Muscle layer of duodenum (tissue), 2 donors: ENCODE measurements around the gene NPAS3.

Experiments
- H3K27ac ChIP-seq: one replicate; pipeline ENCODE4 v1.7.0; 2013; ENCODE audit warnings: mild to moderate bottlenecking, low read length
- H3K27me3 ChIP-seq: one replicate; pipeline ENCODE4 v1.7.0; 2013; ENCODE audit warnings: low read depth, mild to moderate bottlenecking, control low read depth, low read length
- H3K36me3 ChIP-seq, 2 donors: one replicate each; pipeline ENCODE4 v1.7.0; 2013; ENCODE audit warnings: low read length in 2 of 2, control low read depth in 1 of 2, mild to moderate bottlenecking in 1 of 2; ENCODE audit not compliant: insufficient read depth in 2 of 2, control insufficient read depth in 1 of 2
- H3K4me1 ChIP-seq, 2 donors: one replicate each; pipeline ENCODE4 v1.7.0; 2013; ENCODE audit warnings: low read length in 2 of 2, mild to moderate bottlenecking in 2 of 2, control low read depth in 1 of 2, moderate library complexity in 1 of 2; ENCODE audit not compliant: insufficient read depth in 2 of 2, control insufficient read depth in 1 of 2
- H3K4me3 ChIP-seq, 2 donors: one replicate each; pipeline ENCODE4 v1.7.0; 2013; ENCODE audit warnings: low read length in 2 of 2, low read depth in 1 of 2, mild to moderate bottlenecking in 1 of 2
- H3K9me3 ChIP-seq, 2 donors: one replicate each; pipeline ENCODE4 v1.7.0; 2013; ENCODE audit warnings: low read length in 2 of 2, control low read depth in 1 of 2, mild to moderate bottlenecking in 1 of 2; ENCODE audit not compliant: control insufficient read depth in 1 of 2
- donor health status: healthy.

The NPAS3 gene

DNA sequence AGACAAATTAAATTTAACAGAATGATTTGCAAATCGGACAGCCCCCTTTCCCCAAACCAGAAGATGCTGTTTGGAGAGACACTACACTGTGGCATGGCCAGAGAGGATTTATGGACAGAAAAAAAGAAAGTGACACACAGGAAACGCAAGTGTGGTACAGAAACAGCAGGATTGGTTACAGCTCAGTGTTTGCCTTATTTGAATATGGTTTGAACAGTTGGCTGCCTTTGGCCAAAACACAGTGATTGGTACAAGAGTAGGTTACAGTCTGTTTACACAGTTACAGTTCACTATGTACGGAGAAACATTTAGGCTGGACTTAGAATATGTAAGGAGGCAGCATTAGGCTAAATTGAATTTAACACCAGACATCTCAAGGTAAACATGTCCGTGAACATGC, 335.3 kb downstream of the NPAS3 start:
- no peaks in the 10 kb centered on the region for H3K27me3 ChIP-seq
- no peaks in the 10 kb centered on the region for H3K36me3 ChIP-seq
- H3K27ac ChIP-seq = no peak overlapping the region
- H3K9me3 ChIP-seq = no peaks in the 10 kb centered on the region
- H3K4me1 ChIP-seq = no peaks in the 10 kb centered on the region
- H3K4me3 ChIP-seq = no peak overlapping the region

GRCh38 chr14:33275879-33276278, 337.2 kb downstream of the NPAS3 start:
- Histone ChIP-seq H3K27ac (no peak overlapping the region), H3K36me3 (no peaks in the 10 kb centered on the region), H3K9me3 (no peaks in the 10 kb centered on the region), H3K4me3 (no peak overlapping the region), H3K27me3 (no peaks in the 10 kb centered on the region), H3K4me1 (no peaks in the 10 kb centered on the region)

GRCh38 chr14:33279865-33280264, 341.2 kb downstream of the NPAS3 start:
- H3K4me1 ChIP-seq = no peaks in the 10 kb centered on the region
- H3K27me3 ChIP-seq = no peaks in the 10 kb centered on the region
- no peaks in the 10 kb centered on the region for H3K36me3 ChIP-seq
- no peaks in the 10 kb centered on the region for H3K9me3 ChIP-seq
- H3K27ac ChIP-seq = no peak overlapping the region
- no peak overlapping the region for H3K4me3 ChIP-seq

DNA sequence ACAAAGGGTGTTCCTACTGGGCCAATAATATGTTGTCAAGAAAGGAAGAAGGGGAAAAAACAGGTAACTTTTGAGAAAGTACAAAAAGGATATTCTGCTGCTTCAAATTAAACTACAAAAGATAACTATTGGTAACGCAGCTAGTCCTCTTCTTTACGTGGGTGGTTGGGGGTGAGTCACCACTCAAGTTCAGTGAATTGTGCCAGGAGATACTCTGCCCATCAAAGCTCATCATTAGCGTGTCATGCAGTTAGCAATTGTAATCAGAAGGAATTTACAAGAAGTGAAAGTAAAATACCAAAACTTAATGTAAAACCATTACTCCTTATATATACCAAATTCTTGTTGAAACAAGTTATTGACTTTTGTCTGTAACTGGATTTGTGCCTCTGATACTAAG, 342.0 kb downstream of the NPAS3 start:
- H3K4me1 ChIP-seq = no peaks in the 10 kb centered on the region
- no peaks in the 10 kb centered on the region for H3K27me3 ChIP-seq
- H3K4me3 ChIP-seq = no peak overlapping the region
- H3K9me3 ChIP-seq = no peaks in the 10 kb centered on the region
- H3K27ac ChIP-seq = no peak overlapping the region
- no peaks in the 10 kb centered on the region for H3K36me3 ChIP-seq

- H3K4me3 ChIP-seq = no peak overlapping the region
- H3K27ac ChIP-seq = no peak overlapping the region
- H3K4me1 ChIP-seq = no peaks in the 10 kb centered on the region
- H3K9me3 ChIP-seq = no peaks in the 10 kb centered on the region
- no peaks in the 10 kb centered on the region for H3K36me3 ChIP-seq
- no peaks in the 10 kb centered on the region for H3K27me3 ChIP-seq
Measured at GRCh38 chr14:33282331-33283230, 343.9 kb downstream of the NPAS3 start.

DNA sequence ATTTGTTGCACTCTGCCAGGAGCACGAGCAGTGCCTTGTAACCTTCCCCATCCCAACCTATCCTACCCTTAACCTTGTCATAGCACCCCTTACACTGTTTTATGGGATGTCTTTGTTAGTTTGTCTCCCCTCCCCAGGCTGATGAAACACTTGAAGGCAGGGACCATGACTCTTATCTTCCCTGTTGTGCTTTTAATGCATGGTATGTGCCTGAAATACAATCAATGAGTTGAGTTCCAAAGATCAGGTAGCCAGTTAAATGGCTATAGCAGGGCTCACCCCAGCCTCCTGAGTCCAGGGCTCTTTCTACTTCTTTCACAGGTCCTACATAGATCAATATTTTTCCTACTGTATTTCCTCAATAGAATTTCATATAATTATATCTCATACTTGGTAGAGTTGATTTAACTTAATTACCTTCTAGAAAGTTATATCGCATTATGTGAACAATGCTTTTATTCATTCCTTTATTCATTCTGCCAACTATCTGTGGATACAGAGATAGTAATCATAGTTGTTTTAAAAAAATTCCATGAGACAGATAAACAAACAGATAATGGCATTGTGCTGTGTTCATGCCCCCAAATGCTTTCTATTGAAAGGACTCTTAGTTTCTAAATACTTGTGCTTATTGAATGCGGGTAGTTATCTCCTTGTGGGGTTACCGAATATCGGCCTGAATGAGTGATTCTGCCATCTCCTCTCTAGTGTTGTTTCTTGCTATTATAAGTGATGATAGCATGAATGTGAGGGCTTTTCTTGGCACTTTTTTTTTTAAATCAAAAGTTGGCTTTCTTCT, 347.4 kb downstream of the NPAS3 start:
- no peak overlapping the region for H3K4me3 ChIP-seq
- no peaks in the 10 kb centered on the region for H3K4me1 ChIP-seq
- no peak overlapping the region for H3K27ac ChIP-seq
- H3K27me3 ChIP-seq = no peaks in the 10 kb centered on the region
- no peaks in the 10 kb centered on the region for H3K36me3 ChIP-seq
- no peaks in the 10 kb centered on the region for H3K9me3 ChIP-seq

GRCh38 chr14:33287189-33287588, 348.5 kb downstream of the NPAS3 start:
- no peak overlapping the region for H3K27ac ChIP-seq
- no peaks in the 10 kb centered on the region for H3K4me1 ChIP-seq
- no peaks in the 10 kb centered on the region for H3K36me3 ChIP-seq
- no peak overlapping the region for H3K4me3 ChIP-seq
- H3K27me3 ChIP-seq = no peaks in the 10 kb centered on the region
- H3K9me3 ChIP-seq = no peaks in the 10 kb centered on the region

GRCh38 chr14:33290641-33291040, 352.0 kb downstream of the NPAS3 start:
- no peaks in the 10 kb centered on the region for H3K27me3 ChIP-seq
- no peaks in the 10 kb centered on the region for H3K36me3 ChIP-seq
- no peak overlapping the region for H3K4me3 ChIP-seq
- no peaks in the 10 kb centered on the region for H3K9me3 ChIP-seq
- H3K4me1 ChIP-seq = no peaks in the 10 kb centered on the region
- H3K27ac ChIP-seq = no peak overlapping the region

DNA sequence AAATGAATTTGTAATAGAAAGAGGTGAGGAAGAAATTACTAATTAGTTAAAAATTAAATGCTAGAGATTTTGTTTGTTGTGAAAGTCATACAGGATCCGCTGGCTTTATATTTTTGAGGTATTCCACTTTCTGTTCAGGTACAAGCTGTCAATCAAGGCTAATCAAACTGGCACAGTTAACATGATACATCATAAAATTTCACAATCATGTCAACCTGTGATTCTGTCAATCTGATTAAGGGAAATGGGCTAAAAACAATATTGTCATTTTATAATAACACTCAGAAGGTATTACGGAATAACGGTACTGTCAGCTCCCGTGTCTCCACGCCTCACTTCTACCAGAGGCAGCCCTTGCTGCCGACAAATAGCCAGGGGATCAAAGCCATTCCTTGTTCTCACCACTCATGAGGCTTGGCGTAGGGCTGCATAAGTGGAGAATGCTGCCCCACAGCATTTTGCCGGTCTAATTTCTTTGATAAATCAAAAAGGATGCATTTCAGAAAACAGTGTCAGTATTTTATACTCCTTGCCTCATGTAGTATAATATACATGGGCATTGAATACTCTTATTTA, 352.9 kb downstream of the NPAS3 start:
- Histone ChIP-seq H3K4me3 (no peak overlapping the region), H3K27ac (no peak overlapping the region), H3K36me3 (no peaks in the 10 kb centered on the region), H3K4me1 (no peaks in the 10 kb centered on the region), H3K27me3 (no peaks in the 10 kb centered on the region), H3K9me3 (no peaks in the 10 kb centered on the region)

- no peaks in the 10 kb centered on the region for H3K27me3 ChIP-seq
- no peaks in the 10 kb centered on the region for H3K36me3 ChIP-seq
- H3K9me3 ChIP-seq = no peaks in the 10 kb centered on the region
- no peak overlapping the region for H3K4me3 ChIP-seq
- H3K27ac ChIP-seq = no peak overlapping the region
- no peaks in the 10 kb centered on the region for H3K4me1 ChIP-seq
Measured at GRCh38 chr14:33294419-33294818, 355.7 kb downstream of the NPAS3 start.

- H3K27ac ChIP-seq = no peak overlapping the region
Measured at GRCh38 chr14:33297565-33297964, 358.9 kb downstream of the NPAS3 start.

More at GRCh38 chr14:33297565-33297964, 358.9 kb downstream of the NPAS3 start:
- no peak overlapping the region for H3K4me3 ChIP-seq
- H3K27me3 ChIP-seq = no peaks in the 10 kb centered on the region
- no peaks in the 10 kb centered on the region for H3K36me3 ChIP-seq
- H3K4me1 ChIP-seq = no peaks in the 10 kb centered on the region
- no peaks in the 10 kb centered on the region for H3K9me3 ChIP-seq
